Activated naive CD4-positive, alpha-beta T cell treated with anti-CD3 and anti-CD28 coated beads, Interleukin-2, amount 50 U/mL, for 16 hours (primary cell): ENCODE results near the gene BABAM1.
A peak's percentile ranks its signal among the peaks of the same experiment; 100 is the strongest.

Source experiments
- DNase-seq: peaks from one replicate; pipeline ENCODE4 v3.0.0-alpha.2; 2020

BABAM1 gene

GRCh38 chr19:17304386-17305215 lies 37.4 kb downstream of the BABAM1 start:
- no peak for DNase-seq

GRCh38 chr19:17305216-17305516 lies 37.9 kb downstream of the BABAM1 start:
- DNase-seq: no peak

GRCh38 chr19:17305517-17306284 lies 38.5 kb downstream of the BABAM1 start, which contains the start of gene MRPL34:
Gene MRPL34 (plus strand): TSS chr19:17305872. CDS start chr19:17305893, 21 bp downstream.
- DNase-seq: peak; percentile 92

GRCh38 chr19:17306285-17306714 lies 39.1 kb downstream of the BABAM1 start:
- DNase-seq: no peak

GRCh38 chr19:17307876-17308377 lies 40.7 kb downstream of the BABAM1 start:
- no peak for DNase-seq

GRCh38 chr19:17309198-17309964 lies 42.1 kb downstream of the BABAM1 start, which contains the start of gene DDA1:
Gene DDA1 (plus strand): TSS chr19:17309563. CDS start chr19:17309655, 92 bp downstream.
- DNase-seq: peak; percentile 99

- no peak for DNase-seq
Measured at GRCh38 chr19:17309965-17310461, 42.8 kb downstream of the BABAM1 start.

- no peak for DNase-seq
Measured at GRCh38 chr19:17311455-17312188, 44.4 kb downstream of the BABAM1 start.

- no peak for DNase-seq
Measured at GRCh38 chr19:17312189-17313113, 45.2 kb downstream of the BABAM1 start.

GRCh38 chr19:17314007-17314593 lies 46.9 kb downstream of the BABAM1 start:
- DNase-seq: no peak

GRCh38 chr19:17318966-17319365 lies 51.7 kb downstream of the BABAM1 start:
- no peak for DNase-seq

- no peak for DNase-seq
Measured at GRCh38 chr19:17319473-17320238, 52.4 kb downstream of the BABAM1 start.

GRCh38 chr19:17320435-17320834 lies 53.2 kb downstream of the BABAM1 start:
- DNase-seq: no peak

GRCh38 chr19:17321655-17322489 lies 54.6 kb downstream of the BABAM1 start:
- DNase-seq: no peak

- no peak for DNase-seq
Measured at GRCh38 chr19:17322854-17323253, 55.6 kb downstream of the BABAM1 start.

GRCh38 chr19:17323300-17323963 lies 56.2 kb downstream of the BABAM1 start:
- no peak for DNase-seq

- DNase-seq: no peak
Measured at GRCh38 chr19:17323964-17324332, 56.7 kb downstream of the BABAM1 start.
